Ishikawa (cell line): ENCODE measurements around the gene ANXA7.

Experiments used
- CEBPB ChIP-seq: IDR thresholded peaks from 2 replicates; pipeline ENCODE4 v1.6.1; 2012
- CREB1 ChIP-seq: IDR thresholded peaks from 2 replicates; pipeline ENCODE4 v1.6.1; 2012; ENCODE audit warnings: low read depth
- EGR1 ChIP-seq: IDR thresholded peaks from 2 replicates; pipeline ENCODE4 v1.6.1; 2012
- EP300 ChIP-seq: IDR thresholded peaks from 2 replicates; pipeline ENCODE4 v1.6.1; 2012; ENCODE audit warnings: borderline replicate concordance
- FOXM1 ChIP-seq: IDR thresholded peaks from 2 replicates; pipeline ENCODE4 v1.6.1; 2012; ENCODE audit warnings: low read depth, borderline replicate concordance
- NFIC ChIP-seq: IDR thresholded peaks from 2 replicates; pipeline ENCODE4 v1.6.1; 2012
- RAD21 ChIP-seq: IDR thresholded peaks from 2 replicates; pipeline ENCODE4 v1.6.1; 2012; ENCODE audit warnings: low read depth
- REST ChIP-seq: IDR thresholded peaks from 2 replicates; pipeline ENCODE4 v1.6.1; 2012; ENCODE audit warnings: low read depth, mild to moderate bottlenecking
- TAF1 ChIP-seq: IDR thresholded peaks from 2 replicates; pipeline ENCODE4 v1.6.1; 2012; ENCODE audit warnings: low read depth, mild to moderate bottlenecking
- TCF12 ChIP-seq: IDR thresholded peaks from 2 replicates; pipeline ENCODE4 v1.6.1; 2012; ENCODE audit warnings: low read depth
- TEAD4 ChIP-seq: IDR thresholded peaks from 2 replicates; pipeline ENCODE4 v1.6.1; 2012
- USF1 ChIP-seq: IDR thresholded peaks from 2 replicates; pipeline ENCODE4 v1.6.1; 2012
- YY1 ChIP-seq: IDR thresholded peaks from 2 replicates; pipeline ENCODE4 v1.6.1; 2012; ENCODE audit warnings: low read depth
- ZBTB7A ChIP-seq: IDR thresholded peaks from 2 replicates; pipeline ENCODE4 v1.6.1; 2012; ENCODE audit warnings: low read depth
- TF ChIP-seq, protein P1 (sequence below): IDR thresholded peaks from 2 replicates; pipeline ENCODE4 v1.6.1; 2012

Gene ANXA7

GRCh38 chr10:73407495-73407894, 6.4 kb downstream of the ANXA7 start:
- peak; percentile 81 for TF ChIP-seq REST
- no peak for TF ChIP-seq EP300

GRCh38 chr10:73406846-73407245, 7.0 kb downstream of the ANXA7 start:
- TF ChIP-seq, protein P1, sequence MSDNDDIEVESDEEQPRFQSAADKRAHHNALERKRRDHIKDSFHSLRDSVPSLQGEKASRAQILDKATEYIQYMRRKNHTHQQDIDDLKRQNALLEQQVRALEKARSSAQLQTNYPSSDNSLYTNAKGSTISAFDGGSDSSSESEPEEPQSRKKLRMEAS = no peak
- TF ChIP-seq TAF1 = no peak
- TF ChIP-seq EGR1 = no peak
- TF ChIP-seq YY1 = no peak
- TF ChIP-seq EP300 = no peak
- TF ChIP-seq TEAD4 = no peak
- no peak for TF ChIP-seq ZBTB7A
- no peak for TF ChIP-seq NFIC
- no peak for TF ChIP-seq USF1
- TF ChIP-seq RAD21 = no peak
- TF ChIP-seq FOXM1 = no peak
- TF ChIP-seq REST = no peak
- TF ChIP-seq TCF12 = no peak

GRCh38 chr10:73405556-73405955, 8.3 kb downstream of the ANXA7 start:
- TF ChIP-seq CEBPB (no peak), CREB1 (no peak), TAF1 (no peak), EGR1 (no peak), RAD21 (no peak), REST (no peak), USF1 (no peak), YY1 (no peak), FOXM1 (no peak), EP300 (no peak), TEAD4 (no peak), ZBTB7A (no peak), NFIC (no peak)
- TF ChIP-seq, protein P1 = no peak

DNA sequence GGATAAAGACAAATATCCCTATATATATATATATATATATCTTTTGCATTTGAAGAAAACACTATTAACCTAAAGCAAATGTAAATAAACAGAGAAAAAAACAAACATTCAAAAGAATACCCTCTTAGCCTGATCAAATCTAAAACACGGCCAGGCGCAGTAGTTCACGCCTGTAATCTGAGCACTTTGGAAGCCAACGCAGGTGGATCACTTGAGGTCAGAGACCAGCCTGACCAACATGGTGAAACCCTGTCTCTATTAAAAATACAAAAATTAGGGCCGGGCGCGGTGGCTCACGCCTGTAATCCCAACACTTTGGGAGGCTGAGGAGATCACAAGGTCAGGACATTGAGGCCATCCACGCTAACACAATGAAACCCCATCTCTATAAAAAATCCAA, 9.2 kb downstream of the ANXA7 start:
- TF ChIP-seq EP300 = no peak
- TF ChIP-seq TAF1 = no peak
- no peak for TF ChIP-seq EGR1
- no peak for TF ChIP-seq CREB1
- TF ChIP-seq CEBPB = no peak
- TF ChIP-seq YY1 = no peak
- no peak for TF ChIP-seq REST
- TF ChIP-seq NFIC = no peak
- no peak for TF ChIP-seq ZBTB7A
- no peak for TF ChIP-seq RAD21
- TF ChIP-seq, protein P1 = no peak
- no peak for TF ChIP-seq USF1
- TF ChIP-seq TCF12 = no peak
- no peak for TF ChIP-seq TEAD4
